Bronchial epithelial cell (primary cell): ENCODE data around the gene VSX1. TPM values are rescaled to one million over a fixed set of nuclear protein-coding genes. Genes with fewer than 3 reads are reported as not detected.

Experiments used
- DNase-seq: peaks from one replicate; pipeline ENCODE4 v3.0.0-alpha.2; 2010; ENCODE audit warnings: low read depth
- FAIRE-seq: peaks from 2 replicates; lab custom pipeline; 2011; peaks lifted over from hg19 to GRCh38; lab: Jason Lieb, UNC
- H3K27me3 ChIP-seq: 2 replicates; pipeline ENCODE4 v1.5.1; 2011; ENCODE audit warnings: low read length; ENCODE audit not compliant: control insufficient read depth, insufficient read depth
- H3K36me3 ChIP-seq: 2 replicates; pipeline ENCODE4 v1.5.1; 2011; ENCODE audit warnings: low read length; ENCODE audit not compliant: control insufficient read depth, insufficient read depth
- H3K4me3 ChIP-seq: 2 replicates; pipeline ENCODE4 v1.5.1; 2011; ENCODE audit warnings: mild to moderate bottlenecking, low read depth, low read length, control low read depth
- total RNA-seq: library from RNA; depleted of rRNA; stranded (reverse); fragments of >200 nt; gene quantifications from 2 replicates; pipeline ENCODE4 v1.2.1, GENCODE V29; 2014
- TF ChIP-seq, protein P1 (sequence below): IDR thresholded peaks from 2 replicates; pipeline ENCODE4 v1.5.1; 2011; ENCODE audit warnings: mild to moderate bottlenecking, moderate library complexity, low read length, control low read depth, inconsistent platforms; ENCODE audit not compliant: insufficient read depth, severe bottlenecking

Gene VSX1
- total RNA-seq, 1 donor from 2014 or later: not detected

DNA sequence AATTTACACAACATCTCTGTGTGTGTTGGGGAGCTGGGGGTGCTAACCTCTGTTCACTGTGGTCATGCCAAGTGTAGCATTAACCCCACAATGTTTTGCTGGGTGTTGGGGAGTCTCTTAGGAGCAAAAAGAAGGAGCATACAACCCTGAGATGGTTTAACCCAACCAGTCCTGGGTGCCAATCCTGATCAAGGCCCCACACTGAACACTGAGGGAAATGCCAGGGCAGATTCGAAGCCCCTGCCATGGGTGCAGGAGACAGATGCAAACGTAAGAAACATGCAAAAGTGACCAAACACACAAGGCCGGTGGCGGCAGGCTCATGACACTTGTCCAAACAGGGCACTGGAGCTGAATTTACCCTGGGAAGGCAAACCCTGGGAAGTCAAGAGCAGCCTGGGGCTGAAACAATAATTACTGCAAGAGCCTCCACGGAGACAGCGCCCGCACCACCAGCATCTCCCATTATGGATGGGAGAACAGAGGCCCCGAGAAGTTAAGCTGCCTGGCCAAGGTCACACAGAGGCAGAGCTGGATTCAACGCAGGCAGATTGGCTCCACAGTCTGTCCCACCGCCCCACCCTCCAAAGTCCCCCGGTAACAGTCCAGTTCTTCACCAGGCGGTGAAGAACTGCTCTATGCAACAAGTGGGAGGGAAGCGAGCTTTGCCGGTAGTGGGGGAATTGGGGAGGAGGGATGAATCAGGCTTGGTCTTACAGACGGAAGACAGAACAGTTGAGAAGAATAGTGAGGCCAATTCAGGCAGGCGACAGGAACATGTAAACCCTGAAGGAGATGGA is 32.5 kb downstream of the VSX1 start:
- Histone ChIP-seq H3K4me3 (no peak overlapping the region), H3K36me3 (no peaks in the 10 kb centered on the region), H3K27me3 (peaks cover 1% of the 10 kb centered on the region)
- TF ChIP-seq, protein P1, sequence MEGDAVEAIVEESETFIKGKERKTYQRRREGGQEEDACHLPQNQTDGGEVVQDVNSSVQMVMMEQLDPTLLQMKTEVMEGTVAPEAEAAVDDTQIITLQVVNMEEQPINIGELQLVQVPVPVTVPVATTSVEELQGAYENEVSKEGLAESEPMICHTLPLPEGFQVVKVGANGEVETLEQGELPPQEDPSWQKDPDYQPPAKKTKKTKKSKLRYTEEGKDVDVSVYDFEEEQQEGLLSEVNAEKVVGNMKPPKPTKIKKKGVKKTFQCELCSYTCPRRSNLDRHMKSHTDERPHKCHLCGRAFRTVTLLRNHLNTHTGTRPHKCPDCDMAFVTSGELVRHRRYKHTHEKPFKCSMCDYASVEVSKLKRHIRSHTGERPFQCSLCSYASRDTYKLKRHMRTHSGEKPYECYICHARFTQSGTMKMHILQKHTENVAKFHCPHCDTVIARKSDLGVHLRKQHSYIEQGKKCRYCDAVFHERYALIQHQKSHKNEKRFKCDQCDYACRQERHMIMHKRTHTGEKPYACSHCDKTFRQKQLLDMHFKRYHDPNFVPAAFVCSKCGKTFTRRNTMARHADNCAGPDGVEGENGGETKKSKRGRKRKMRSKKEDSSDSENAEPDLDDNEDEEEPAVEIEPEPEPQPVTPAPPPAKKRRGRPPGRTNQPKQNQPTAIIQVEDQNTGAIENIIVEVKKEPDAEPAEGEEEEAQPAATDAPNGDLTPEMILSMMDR: no peak
- FAIRE-seq: no peak
- DNase-seq: no peak

DNA sequence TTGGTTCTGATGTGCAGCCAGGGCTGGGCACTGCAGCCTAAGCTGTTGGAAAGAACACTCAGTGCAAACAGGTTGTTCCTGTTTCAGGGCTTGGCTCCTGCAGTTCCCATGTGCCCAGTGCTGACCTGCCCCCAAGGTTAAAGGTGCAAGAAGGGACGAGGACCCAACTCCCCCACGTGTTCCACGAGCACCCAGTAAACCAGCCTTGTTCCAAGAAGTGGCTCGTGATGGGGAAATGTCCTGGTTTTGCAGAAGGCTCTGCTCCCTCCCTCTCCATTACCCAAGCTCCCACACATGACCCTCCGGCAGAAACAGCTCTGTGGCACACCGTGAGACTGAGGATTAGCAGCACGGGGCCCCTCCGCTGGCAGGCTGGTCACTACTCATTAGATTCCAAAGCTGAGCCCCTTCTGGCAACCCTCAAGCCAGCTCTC is 33.4 kb downstream of the VSX1 start:
- H3K27me3 ChIP-seq: no peaks in the 10 kb centered on the region
- DNase-seq (no peak), FAIRE-seq (no peak)
- TF ChIP-seq, protein P1: no peak
- no peak overlapping the region for H3K4me3 ChIP-seq
- no peaks in the 10 kb centered on the region for H3K36me3 ChIP-seq

DNA sequence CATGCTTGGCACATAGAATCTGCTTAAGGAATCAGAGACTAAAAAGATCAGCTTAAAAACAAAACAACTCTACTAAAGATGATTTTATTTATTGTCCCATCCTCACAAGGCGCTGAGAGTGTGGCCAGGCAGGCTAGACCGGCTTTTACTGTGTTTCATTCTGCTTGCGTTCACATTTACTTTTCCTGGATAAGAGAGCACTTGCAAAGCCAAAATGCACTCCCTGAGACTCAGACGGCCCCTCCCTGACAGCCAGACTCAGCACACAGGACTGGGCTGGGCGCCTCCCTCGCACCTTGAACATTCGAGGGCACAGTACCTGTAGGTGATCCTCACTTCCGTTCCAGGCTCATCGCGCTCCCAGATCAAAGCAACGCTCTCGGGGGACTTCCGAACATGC is 34.2 kb downstream of the VSX1 start:
- DNase-seq (no peak), FAIRE-seq (no peak)
- Histone ChIP-seq H3K27me3 (no peaks in the 10 kb centered on the region), H3K4me3 (no peak overlapping the region), H3K36me3 (no peaks in the 10 kb centered on the region)
- TF ChIP-seq, protein P1: no peak

DNA sequence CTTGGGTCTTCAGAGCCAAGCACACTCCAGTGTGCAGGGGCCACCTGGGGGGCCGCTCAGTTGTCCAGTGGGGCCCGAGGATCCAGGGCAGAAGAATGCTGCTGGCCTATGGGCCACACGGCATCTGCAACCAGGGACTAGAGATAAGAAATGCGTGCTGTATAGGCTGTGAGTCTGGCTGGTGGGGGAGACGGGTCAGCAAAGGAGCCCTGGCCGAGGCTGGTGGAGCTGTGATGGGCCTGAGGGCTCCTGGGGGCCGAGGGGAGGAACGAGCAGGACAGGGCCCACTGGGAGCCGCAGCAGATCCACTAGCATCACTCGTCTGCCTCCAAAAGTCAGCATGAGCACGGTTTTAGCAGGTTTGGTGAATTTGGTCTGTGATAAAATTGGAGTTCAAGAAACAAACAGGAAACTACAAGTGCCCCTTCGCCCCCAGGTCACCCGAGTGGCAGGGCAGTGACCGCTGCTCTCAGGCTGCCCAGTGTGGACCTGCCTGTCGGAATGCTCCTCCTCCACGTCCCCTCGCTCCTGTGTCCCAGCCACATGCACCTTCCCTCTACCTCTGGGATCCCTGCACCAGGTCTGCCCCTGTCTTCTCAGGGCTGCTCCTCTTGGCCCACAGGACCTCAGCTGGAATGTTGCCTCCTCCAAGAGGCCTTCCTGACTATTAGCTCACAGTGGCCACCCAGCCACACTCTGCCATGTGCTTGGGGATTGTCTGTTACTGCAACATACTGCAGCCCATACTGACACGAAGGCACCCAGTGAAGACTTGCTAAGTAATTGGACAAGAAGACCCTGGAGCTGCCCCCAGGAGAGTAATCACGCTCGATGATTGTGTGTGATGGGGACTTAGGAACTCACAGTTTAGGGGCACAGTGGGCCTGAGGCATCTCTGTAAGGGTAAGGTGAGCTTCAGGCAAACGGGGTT is 34.9 kb downstream of the VSX1 start:
- no peaks in the 10 kb centered on the region for H3K36me3 ChIP-seq
- H3K27me3 ChIP-seq: no peaks in the 10 kb centered on the region
- H3K4me3 ChIP-seq: no peak overlapping the region
- no peak for FAIRE-seq
- TF ChIP-seq, protein P1: no peak
- no peak for DNase-seq

DNA sequence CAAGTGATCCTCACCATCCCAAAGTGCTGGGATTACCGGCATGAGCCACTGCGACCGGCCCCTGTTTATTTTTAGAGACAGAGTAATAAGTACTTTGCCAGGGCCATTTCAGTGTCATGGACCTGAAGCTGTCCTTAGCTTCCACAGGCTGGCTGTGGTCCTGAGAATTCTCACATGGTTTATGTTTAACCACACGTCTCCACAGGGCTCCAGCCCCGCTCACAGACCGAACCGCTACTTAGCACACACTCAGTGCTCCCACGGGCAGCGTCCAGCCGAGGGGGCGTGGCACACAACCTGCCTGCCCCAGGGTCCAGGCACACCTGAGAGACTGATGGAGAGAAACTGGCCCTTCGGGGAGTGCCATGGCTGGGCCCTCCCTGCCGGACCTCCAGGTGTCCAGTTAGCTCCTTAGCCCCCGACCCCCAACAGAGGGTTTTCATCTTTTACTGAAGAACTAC is 35.7 kb downstream of the VSX1 start:
- TF ChIP-seq, protein P1: no peak
- H3K36me3 ChIP-seq: no peaks in the 10 kb centered on the region
- DNase-seq (no peak), FAIRE-seq (no peak)
- H3K27me3 ChIP-seq: no peaks in the 10 kb centered on the region
- no peak overlapping the region for H3K4me3 ChIP-seq
